T-helper 1 cell (primary cell): ENCODE measurements around the gene LRBA.
"Not testable (repeated sequence)": the region's sequence is repeated elsewhere in the genome, so short reads cannot be mapped to it uniquely, and the experiment has no call there.

Experiments used
- DNase-seq, 5 donors: peaks; one replicate each; pipeline ENCODE4 v3.0.0-alpha.2; 2012 to 2020

LRBA gene

GRCh38 chr4:150720973-150721518, 294.0 kb downstream of the LRBA start:
- no peak for DNase-seq

GRCh38 chr4:150717952-150718351, 297.1 kb downstream of the LRBA start:
- no peak for DNase-seq

- no peak for DNase-seq
Observed at GRCh38 chr4:150714462-150715438, 300.3 kb downstream of the LRBA start.

GRCh38 chr4:150713251-150713650, 301.8 kb downstream of the LRBA start:
- DNase-seq, result no peak

GRCh38 chr4:150710770-150711375, 304.2 kb downstream of the LRBA start:
- DNase-seq, result no peak

GRCh38 chr4:150708004-150708403, 307.1 kb downstream of the LRBA start:
- DNase-seq, result no peak

GRCh38 chr4:150699599-150699998, 315.5 kb downstream of the LRBA start:
- no peak for DNase-seq

- DNase-seq, result no peak
Observed at GRCh38 chr4:150695162-150695561, 319.9 kb downstream of the LRBA start.

GRCh38 chr4:150694438-150694837, 320.6 kb downstream of the LRBA start:
- DNase-seq, result peak in 1 of 5 donors; percentile 1

- no peak for DNase-seq
Observed at GRCh38 chr4:150683775-150684350, 331.2 kb downstream of the LRBA start.

- DNase-seq, result no peak
Observed at GRCh38 chr4:150682126-150682525, 333.0 kb downstream of the LRBA start.

- no peak for DNase-seq
Observed at GRCh38 chr4:150681063-150681462, 334.0 kb downstream of the LRBA start.

GRCh38 chr4:150680651-150681050, 334.4 kb downstream of the LRBA start:
- no peak for DNase-seq

GRCh38 chr4:150679765-150680343, 335.2 kb downstream of the LRBA start:
- DNase-seq, result no peak

GRCh38 chr4:150679018-150679764, 335.9 kb downstream of the LRBA start:
- DNase-seq, result no peak

- no peak for DNase-seq
Observed at GRCh38 chr4:150673793-150674192, 341.3 kb downstream of the LRBA start.

GRCh38 chr4:150668824-150669223, 346.3 kb downstream of the LRBA start:
- DNase-seq, result no peak

- DNase-seq, result no peak
Observed at GRCh38 chr4:150664935-150665334, 350.1 kb downstream of the LRBA start.

- DNase-seq, result no peak
Observed at GRCh38 chr4:150662686-150663085, 352.4 kb downstream of the LRBA start.

GRCh38 chr4:150661551-150661950, 353.5 kb downstream of the LRBA start:
- DNase-seq, result not testable (repeated sequence)

- not testable (repeated sequence) for DNase-seq
Observed at GRCh38 chr4:150658258-150658657, 356.8 kb downstream of the LRBA start.

GRCh38 chr4:150656891-150657290, 358.2 kb downstream of the LRBA start:
- DNase-seq, result no peak
